Loucy (cell line): ENCODE results near the gene DPF1.

Experiments used
- H2AFZ ChIP-seq: fragments of 200-600 bp; sonication (generic); 2 replicates; pipeline ENCODE4 v1.6.0; 2016; ENCODE audit warnings: antibody characterized with exemption, mild to moderate bottlenecking, low read length, moderate library complexity
- H3F3A ChIP-seq: fragments of 200-600 bp; 2 replicates; pipeline ENCODE4 v1.6.0; 2016; ENCODE audit warnings: antibody characterized with exemption, low read depth, mild to moderate bottlenecking
- H3K27me3 ChIP-seq: fragments of 200-600 bp; sonication (generic); 2 replicates; pipeline ENCODE4 v1.6.1; 2014; ENCODE audit warnings: low read length, mild to moderate bottlenecking; ENCODE audit not compliant: insufficient read depth, poor library complexity, severe bottlenecking
- H3K36me3 ChIP-seq: fragments of 200-600 bp; sonication (generic); 2 replicates; pipeline ENCODE4 v1.6.1; 2016; ENCODE audit warnings: low read length; ENCODE audit not compliant: insufficient read depth
- H3K4me1 ChIP-seq: fragments of 200-600 bp; sonication (generic); 2 replicates; pipeline ENCODE4 v1.5.1; 2014; ENCODE audit warnings: low read length, mild to moderate bottlenecking; ENCODE audit not compliant: insufficient read depth, poor library complexity, severe bottlenecking
- H3K4me2 ChIP-seq: fragments of 200-600 bp; sonication (generic); 2 replicates; pipeline ENCODE4 v1.6.0; 2014; ENCODE audit warnings: antibody characterized with exemption, low read length, low read depth, mild to moderate bottlenecking; ENCODE audit not compliant: poor library complexity, severe bottlenecking
- H3K4me3 ChIP-seq: fragments of 200-600 bp; sonication (generic); 2 replicates; pipeline ENCODE4 v1.5.1; 2014; ENCODE audit warnings: low read length, mild to moderate bottlenecking, mixed read lengths; ENCODE audit not compliant: poor library complexity, severe bottlenecking
- H3K79me2 ChIP-seq: fragments of 200-600 bp; sonication (generic); 2 replicates; pipeline ENCODE4 v1.6.1; 2014; ENCODE audit warnings: low read length; ENCODE audit not compliant: insufficient read depth
- H3K9ac ChIP-seq: fragments of 200-600 bp; sonication (generic); 2 replicates; pipeline ENCODE4 v1.6.0; 2014; ENCODE audit warnings: mild to moderate bottlenecking, low read depth, low read length, moderate library complexity; ENCODE audit not compliant: poor library complexity, severe bottlenecking
- H3K9me2 ChIP-seq: fragments of 200-600 bp; sonication (generic); replicated peaks from 2 replicates; pipeline ENCODE4 v1.6.1; 2016; ENCODE audit warnings: low read depth, low read length, mixed read lengths
- H3K9me3 ChIP-seq: fragments of 200-600 bp; sonication (generic); 2 replicates; pipeline ENCODE4 v1.6.1; 2014; ENCODE audit warnings: mild to moderate bottlenecking, antibody characterized with exemption, low read length, low read depth; ENCODE audit not compliant: insufficient read depth
- H4K20me1 ChIP-seq: fragments of 200-600 bp; sonication (generic); 2 replicates; pipeline ENCODE4 v1.6.0; 2014; ENCODE audit warnings: antibody characterized with exemption, low read length, mild to moderate bottlenecking; ENCODE audit not compliant: insufficient read depth, poor library complexity, severe bottlenecking
- CTCF ChIP-seq: fragments of 200-600 bp; sonication (generic); conservative IDR thresholded peaks from 2 replicates; pipeline ENCODE4 v1.5.1; 2014; ENCODE audit warnings: mild to moderate bottlenecking, antibody characterized with exemption, low read length
- EZH2phosphoT487 ChIP-seq: fragments of 200-600 bp; IDR thresholded peaks from 2 replicates; pipeline ENCODE4 v1.6.1; 2018; ENCODE audit warnings: antibody characterized with exemption, mild to moderate bottlenecking, moderate library complexity, borderline replicate concordance

DPF1 gene

GRCh38 chr19:38184815-38185214, 39.2 kb downstream of the DPF1 start:
- Histone ChIP-seq H2AFZ (no peak overlapping the region), H3K27me3 (no peaks in the 10 kb centered on the region), H3K79me2 (no peaks in the 10 kb centered on the region), H3K4me1 (peaks cover 11% of the 10 kb centered on the region), H3K9me2 (no peaks in the 10 kb centered on the region), H4K20me1 (no peaks in the 10 kb centered on the region), H3K9me3 (peaks cover 6% of the 10 kb centered on the region; the same call in 1 of the 2 replicates), H3K36me3 (peaks cover 10% of the 10 kb centered on the region; the same call in 1 of the 2 replicates), H3K4me2 (no peak overlapping the region), H3K4me3 (no peak overlapping the region), H3F3A (no peaks in the 10 kb centered on the region), H3K9ac (no peak overlapping the region)
- TF ChIP-seq CTCF (no peak), EZH2phosphoT487 (no peak)

- Histone ChIP-seq H3K4me3 (no peak overlapping the region), H2AFZ (no peak overlapping the region), H3K36me3 (peaks cover 10% of the 10 kb centered on the region; the same call in 1 of the 2 replicates), H3K79me2 (no peaks in the 10 kb centered on the region), H3K4me1 (no peaks in the 10 kb centered on the region), H3K9ac (no peak overlapping the region), H3F3A (no peaks in the 10 kb centered on the region), H3K27me3 (no peaks in the 10 kb centered on the region), H4K20me1 (no peaks in the 10 kb centered on the region), H3K9me3 (peaks cover 6% of the 10 kb centered on the region; the same call in 1 of the 2 replicates), H3K4me2 (no peak overlapping the region), H3K9me2 (no peaks in the 10 kb centered on the region)
- no peak for TF ChIP-seq CTCF
Measured at GRCh38 chr19:38183251-38183897, 40.6 kb downstream of the DPF1 start.

DNA sequence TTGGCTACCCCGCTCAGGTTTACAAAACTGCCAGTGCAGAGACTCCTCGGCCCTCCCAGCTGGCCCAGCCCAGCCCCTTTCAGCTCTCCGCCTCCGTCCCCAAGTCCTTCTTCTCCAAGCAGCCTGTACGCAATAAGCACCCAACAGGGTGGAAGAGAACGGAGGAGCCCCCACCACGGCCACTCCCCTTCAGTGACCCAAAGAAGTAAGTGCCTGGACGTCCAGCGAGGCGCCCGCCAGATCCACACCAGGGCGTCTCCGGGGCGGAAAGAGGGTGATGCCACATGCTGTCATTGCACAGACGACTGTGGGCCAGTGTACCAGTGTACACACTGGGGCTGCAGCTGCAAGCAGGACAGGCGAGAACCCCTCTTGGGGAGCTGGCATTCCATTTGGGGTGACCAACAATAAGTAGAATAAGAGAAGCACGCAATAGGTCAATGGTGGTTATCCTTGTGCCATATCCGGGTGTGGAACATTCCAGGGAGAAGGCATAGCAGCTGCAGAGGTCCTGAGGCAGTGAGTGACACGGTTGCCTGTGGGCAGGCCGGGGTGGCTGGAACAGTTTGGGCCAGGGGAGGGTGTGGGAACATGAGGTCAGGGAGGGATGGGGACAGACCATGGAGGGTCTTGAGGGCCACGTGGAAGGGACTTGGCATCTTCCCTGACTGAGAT, 41.3 kb downstream of the DPF1 start:
- Histone ChIP-seq H3F3A (no peaks in the 10 kb centered on the region), H3K4me1 (no peaks in the 10 kb centered on the region), H3K9ac (no peak overlapping the region), H3K9me2 (no peaks in the 10 kb centered on the region), H3K9me3 (peaks cover 6% of the 10 kb centered on the region; the same call in 1 of the 2 replicates), H3K27me3 (no peaks in the 10 kb centered on the region), H3K79me2 (no peaks in the 10 kb centered on the region), H4K20me1 (no peaks in the 10 kb centered on the region), H3K36me3 (peaks cover 10% of the 10 kb centered on the region; the same call in 1 of the 2 replicates), H3K4me3 (no peak overlapping the region), H2AFZ (no peak overlapping the region), H3K4me2 (no peak overlapping the region)
- no peak for TF ChIP-seq EZH2phosphoT487
- no peak for TF ChIP-seq CTCF
